Breast epithelium (tissue), 3 donors: Measurements from ENCODE around the gene PTPRF.

Experiments
- CTCF ChIP-seq, 3 donors: fragments of 450-650 bp; IDR thresholded peaks; one replicate each; pipeline ENCODE4 v1.5.1; 2016 to 2017; ENCODE audit warnings: antibody characterized with exemption in 3 of 3, mild to moderate bottlenecking in 3 of 3, moderate library complexity in 3 of 3
- POLR2A ChIP-seq: fragments of 450-650 bp; IDR thresholded peaks from one replicate; pipeline ENCODE4 v1.6.1; 2016; ENCODE audit warnings: antibody characterized with exemption, mild to moderate bottlenecking, moderate library complexity
- POLR2AphosphoS5 ChIP-seq, 3 donors: sonication (generic); formaldehyde crosslinking; IDR thresholded peaks; one replicate each; pipeline ENCODE4 v1.6.1; 2017; ENCODE audit warnings: antibody characterized with exemption in 3 of 3

- TF ChIP-seq CTCF (IDR thresholded peaks at IDR 0.05) (no peak), POLR2A (no peak), POLR2AphosphoS5 (IDR thresholded peaks at IDR 0.05) (no peak)
Measured at GRCh38 chr1:43481491-43481890, 49.2 kb upstream of the PTPRF start.
